ENCODE data around the gene TOP3B. TPM values are rescaled to one million over a fixed set of nuclear protein-coding genes. Genes with fewer than 3 reads are reported as not detected.

TOP3B gene
- total RNA-seq, 4 donors from 2014 or later: 8.2 to 15.7 (median 14.2) TPM

- no peak for TF ChIP-seq CTCF (IDR thresholded peaks at IDR 0.05 in 4 of 5, conservative IDR thresholded peaks at IDR 0.05 in 1 of 5)
- TF ChIP-seq POLR2A (IDR thresholded peaks at IDR 0.05): no peak
- H3K36me3 ChIP-seq: peaks cover 0 to 71% of the 10 kb centered on the region in 2 donors
- no peak overlapping the region for H3K4me3 ChIP-seq
- peaks cover 0 to 18% of the 10 kb centered on the region in 2 donors for H3K4me1 ChIP-seq
- in situ Hi-C loops (cut with MboI; ENCODE audit: low sequenced_read_pairs in 4 of 4): no loop called here
- H3K9me3 ChIP-seq: no peaks in the 10 kb centered on the region
- intact Hi-C loops (cut with DNase I; ENCODE audit: low total_unique reads): no loop called here
- peak overlapping the region; percentile 56 to 84 (median 70) for H3K27ac ChIP-seq
- ATAC-seq (peak; percentile 80 to 93), DNase-seq (peak; percentile 65 to 70)
- no peaks in the 10 kb centered on the region for H3K27me3 ChIP-seq
Measured at GRCh38 chr22:21961886-21962654, 20.5 kb downstream of the TOP3B start.

- DNase-seq (no peak), ATAC-seq (peak in 1 of 2 donors; percentile 3)
- H3K4me3 ChIP-seq: no peak overlapping the region
- peaks cover 0 to 63% of the 10 kb centered on the region in 2 donors for H3K36me3 ChIP-seq
- intact Hi-C loops (cut with DNase I; ENCODE audit: low total_unique reads) (no loop called here), in situ Hi-C loops (cut with MboI; ENCODE audit: low sequenced_read_pairs in 4 of 4) (no loop called here)
- no peaks in the 10 kb centered on the region for H3K9me3 ChIP-seq
- TF ChIP-seq POLR2A (IDR thresholded peaks at IDR 0.05): no peak
- no peak for TF ChIP-seq CTCF (IDR thresholded peaks at IDR 0.05 in 4 of 5, conservative IDR thresholded peaks at IDR 0.05 in 1 of 5)
- H3K4me1 ChIP-seq: peaks cover 0 to 18% of the 10 kb centered on the region in 2 donors
- peak overlapping the region; percentile 56 to 84 (median 70) for H3K27ac ChIP-seq
- no peaks in the 10 kb centered on the region for H3K27me3 ChIP-seq
Measured at GRCh38 chr22:21961127-21961867, 21.3 kb downstream of the TOP3B start.

- peaks cover 0 to 55% of the 10 kb centered on the region in 2 donors for H3K36me3 ChIP-seq
- TF ChIP-seq CTCF (IDR thresholded peaks at IDR 0.05 in 4 of 5, conservative IDR thresholded peaks at IDR 0.05 in 1 of 5) (no peak), POLR2A (IDR thresholded peaks at IDR 0.05) (no peak)
- intact Hi-C loops (cut with DNase I; ENCODE audit: low total_unique reads): no loop called here
- H3K27me3 ChIP-seq: no peaks in the 10 kb centered on the region
- no peak overlapping the region for H3K4me3 ChIP-seq
- ATAC-seq (no peak), DNase-seq (no peak)
- in situ Hi-C loops (cut with MboI; ENCODE audit: low sequenced_read_pairs in 4 of 4): no loop called here
- H3K9me3 ChIP-seq: no peaks in the 10 kb centered on the region
- peak overlapping the region in 1 of 4 donors; percentile 75 for H3K27ac ChIP-seq
- H3K4me1 ChIP-seq: peaks cover 0 to 18% of the 10 kb centered on the region in 2 donors
Measured at GRCh38 chr22:21960200-21961126, 22.1 kb downstream of the TOP3B start.

- Histone ChIP-seq H3K9me3 (no peaks in the 10 kb centered on the region), H3K4me1 (peaks cover 0 to 18% of the 10 kb centered on the region in 2 donors), H3K4me3 (no peak overlapping the region), H3K36me3 (peaks cover 0 to 45% of the 10 kb centered on the region in 2 donors), H3K27me3 (no peaks in the 10 kb centered on the region), H3K27ac (no peak overlapping the region)
- intact Hi-C loops (cut with DNase I; ENCODE audit: low total_unique reads) (no loop called here), in situ Hi-C loops (cut with MboI; ENCODE audit: low sequenced_read_pairs in 4 of 4) (no loop called here)
- DNase-seq (peak in 1 of 2 donors; percentile 29), ATAC-seq (no peak)
- TF ChIP-seq CTCF (IDR thresholded peaks at IDR 0.05 in 4 of 5, conservative IDR thresholded peaks at IDR 0.05 in 1 of 5): no peak
- no peak for TF ChIP-seq POLR2A (IDR thresholded peaks at IDR 0.05)
Measured at GRCh38 chr22:21959274-21960074, 23.1 kb downstream of the TOP3B start.

Data from gastrocnemius medialis (tissue), 4 donors.